ENCODE data around the gene CAPN5.
A peak's percentile ranks its signal among the peaks of the same experiment; 100 is the strongest.

DNA sequence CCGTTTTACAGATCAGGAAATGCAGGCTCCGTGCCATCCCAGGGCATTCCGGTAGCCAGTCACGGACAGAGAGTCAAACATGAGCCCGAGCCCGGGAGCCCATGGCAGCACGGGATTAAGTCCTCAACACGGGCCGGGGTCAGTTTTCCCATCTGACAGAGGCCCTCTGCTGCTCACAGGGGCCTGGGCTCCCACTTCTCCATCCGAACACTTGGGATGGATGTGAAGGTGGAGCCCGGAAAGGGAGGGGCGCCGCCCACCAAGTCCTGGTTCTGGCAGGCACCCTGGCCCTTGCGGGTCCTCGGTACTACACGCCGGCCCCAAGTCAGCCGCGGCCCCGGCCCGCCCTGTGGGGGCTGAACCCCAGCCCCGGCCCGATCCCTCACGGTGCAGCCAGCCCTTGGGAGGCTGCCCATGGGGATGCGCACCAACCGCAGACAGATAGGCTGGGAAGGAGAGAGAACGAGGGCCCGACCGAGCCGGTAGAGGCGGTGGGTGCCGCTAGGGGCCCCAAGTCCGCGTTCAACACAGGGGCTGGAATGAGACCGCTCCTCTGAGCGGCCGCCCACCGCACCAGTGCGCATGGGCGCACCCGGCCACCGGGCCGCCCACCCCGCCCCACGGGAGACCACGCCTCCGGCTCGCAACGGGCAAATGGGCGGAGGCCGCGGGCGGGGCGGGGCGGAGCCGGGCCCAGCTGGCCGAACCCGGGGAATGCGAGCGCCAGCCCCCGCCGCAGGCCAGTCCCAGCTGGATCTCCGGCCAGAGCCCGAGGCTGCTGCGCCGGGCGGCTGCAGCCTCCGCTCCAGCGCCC, at the start of gene CAPN5:
- TF ChIP-seq, protein P1, sequence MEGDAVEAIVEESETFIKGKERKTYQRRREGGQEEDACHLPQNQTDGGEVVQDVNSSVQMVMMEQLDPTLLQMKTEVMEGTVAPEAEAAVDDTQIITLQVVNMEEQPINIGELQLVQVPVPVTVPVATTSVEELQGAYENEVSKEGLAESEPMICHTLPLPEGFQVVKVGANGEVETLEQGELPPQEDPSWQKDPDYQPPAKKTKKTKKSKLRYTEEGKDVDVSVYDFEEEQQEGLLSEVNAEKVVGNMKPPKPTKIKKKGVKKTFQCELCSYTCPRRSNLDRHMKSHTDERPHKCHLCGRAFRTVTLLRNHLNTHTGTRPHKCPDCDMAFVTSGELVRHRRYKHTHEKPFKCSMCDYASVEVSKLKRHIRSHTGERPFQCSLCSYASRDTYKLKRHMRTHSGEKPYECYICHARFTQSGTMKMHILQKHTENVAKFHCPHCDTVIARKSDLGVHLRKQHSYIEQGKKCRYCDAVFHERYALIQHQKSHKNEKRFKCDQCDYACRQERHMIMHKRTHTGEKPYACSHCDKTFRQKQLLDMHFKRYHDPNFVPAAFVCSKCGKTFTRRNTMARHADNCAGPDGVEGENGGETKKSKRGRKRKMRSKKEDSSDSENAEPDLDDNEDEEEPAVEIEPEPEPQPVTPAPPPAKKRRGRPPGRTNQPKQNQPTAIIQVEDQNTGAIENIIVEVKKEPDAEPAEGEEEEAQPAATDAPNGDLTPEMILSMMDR (IDR thresholded peaks at IDR 0.05) = 0 out of 2 replicates have a peak, but pooled peaks have one; percentile 27
- no peak for TF ChIP-seq ZFX (IDR thresholded peaks at IDR 0.05; ENCODE audit: borderline replicate concordance)
